GM19240 (cell line): Measurements from ENCODE around the gene HLA-E.
"Not testable (repeated sequence)": the region's sequence is repeated elsewhere in the genome, so short reads cannot be mapped to it uniquely, and the experiment has no call there.

ENCODE experiments used
- DNase-seq: peaks from one replicate; pipeline ENCODE4 v3.0.0; 2011; ENCODE audit warnings: low spot score; ENCODE audit not compliant: insufficient read length

The HLA-E gene

GRCh38 chr6:30480536-30481156 is 8.7 kb upstream of the HLA-E start:
- no peak for DNase-seq

DNA sequence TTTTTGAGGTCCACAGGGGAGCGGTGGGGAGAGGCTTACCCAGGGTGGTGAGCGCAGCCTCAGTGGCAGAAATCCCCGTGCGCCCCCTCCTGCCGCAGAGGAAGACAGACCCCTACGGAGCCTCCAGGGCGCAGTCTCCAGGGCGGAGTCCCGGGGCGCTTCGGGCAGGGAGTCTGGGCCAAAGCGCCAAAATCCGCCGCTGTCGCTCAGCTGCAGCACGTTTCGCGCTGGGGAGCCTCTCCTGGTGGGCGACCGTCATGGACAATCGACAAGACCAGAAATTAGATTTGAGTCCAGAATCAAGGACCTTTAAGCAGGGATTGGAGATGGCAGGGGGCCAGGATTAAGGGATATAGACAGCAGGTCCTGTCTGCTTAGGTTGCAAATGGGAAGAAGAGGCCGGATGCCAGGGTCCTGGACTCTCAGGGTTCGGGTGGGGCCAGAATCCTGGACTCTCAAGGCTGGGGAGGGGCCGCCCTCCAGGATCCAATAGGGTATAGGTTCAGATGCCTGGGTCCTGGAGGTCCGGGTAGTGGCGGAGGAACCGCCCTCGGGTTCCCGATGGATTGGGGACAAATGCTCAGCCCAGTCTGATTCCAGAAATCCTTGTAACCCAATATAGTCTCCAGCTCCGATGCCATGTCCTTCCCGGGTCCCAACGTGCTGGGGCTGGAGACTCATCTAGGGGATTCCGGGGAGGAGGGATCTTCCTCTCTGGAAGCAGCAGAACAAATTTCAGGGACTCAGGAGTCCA is 7.9 kb upstream of the HLA-E start:
- no peak for DNase-seq

DNA sequence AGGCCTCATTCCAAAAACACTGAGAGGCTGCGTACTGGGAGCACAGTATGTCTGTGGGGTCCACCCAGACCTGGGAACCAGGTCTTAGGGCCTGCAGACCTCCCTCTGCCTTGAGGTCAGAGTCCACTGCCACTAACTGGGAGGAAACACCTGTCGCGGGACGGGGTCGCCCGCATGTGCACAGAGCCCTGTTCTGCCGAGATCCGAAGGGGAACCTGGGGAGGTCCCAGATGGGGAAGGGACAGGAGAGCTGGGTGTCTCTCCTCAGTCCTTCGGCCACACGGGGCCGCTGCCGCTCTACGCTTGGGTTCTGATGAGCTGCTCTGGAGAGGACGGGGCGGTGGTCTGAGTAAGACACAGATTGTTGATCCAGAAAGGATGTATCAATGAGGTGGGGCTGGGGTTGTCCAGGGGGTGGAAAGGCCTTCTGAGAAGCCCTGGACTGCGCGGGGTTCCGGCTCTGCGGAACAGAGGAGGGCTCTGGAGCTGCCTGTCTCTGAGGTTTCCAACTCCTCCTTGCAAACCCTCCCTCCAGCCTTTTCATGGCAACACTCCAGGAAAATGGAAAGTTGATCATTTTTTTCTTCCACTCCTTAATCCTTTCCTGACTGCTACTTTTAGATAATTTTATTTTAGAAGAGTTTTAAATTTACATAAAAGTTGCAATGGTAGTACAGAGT is 7.2 kb upstream of the HLA-E start:
- peak; percentile 61 for DNase-seq

DNA sequence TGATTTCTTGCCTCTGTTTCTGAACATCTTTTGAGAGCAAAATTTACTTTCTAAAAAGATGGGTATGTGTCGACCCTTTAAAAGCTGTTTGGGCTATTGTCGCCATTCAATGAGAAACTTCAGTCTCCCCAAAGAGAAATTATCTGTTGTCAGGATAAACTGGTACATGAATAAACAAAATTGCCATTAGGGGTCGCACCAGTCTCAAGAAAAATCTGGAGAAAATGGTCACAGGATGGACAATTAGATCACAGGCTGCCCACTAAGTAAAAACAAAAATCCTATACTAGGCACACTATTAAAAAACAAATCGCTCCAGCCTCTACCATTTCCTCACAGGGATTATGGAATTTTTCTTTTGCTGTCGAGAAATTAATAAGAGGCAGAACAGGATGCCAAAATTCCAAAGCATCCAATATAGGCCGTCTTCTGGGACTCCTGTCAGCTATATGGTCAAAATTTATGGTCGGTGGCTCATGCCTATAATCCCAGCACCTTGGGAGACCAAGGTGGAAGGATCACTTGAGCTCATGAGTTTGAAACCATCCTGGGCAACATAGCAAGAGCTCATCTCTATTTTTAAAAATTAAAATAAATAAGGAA is 5.5 kb upstream of the HLA-E start:
- no peak for DNase-seq

DNA sequence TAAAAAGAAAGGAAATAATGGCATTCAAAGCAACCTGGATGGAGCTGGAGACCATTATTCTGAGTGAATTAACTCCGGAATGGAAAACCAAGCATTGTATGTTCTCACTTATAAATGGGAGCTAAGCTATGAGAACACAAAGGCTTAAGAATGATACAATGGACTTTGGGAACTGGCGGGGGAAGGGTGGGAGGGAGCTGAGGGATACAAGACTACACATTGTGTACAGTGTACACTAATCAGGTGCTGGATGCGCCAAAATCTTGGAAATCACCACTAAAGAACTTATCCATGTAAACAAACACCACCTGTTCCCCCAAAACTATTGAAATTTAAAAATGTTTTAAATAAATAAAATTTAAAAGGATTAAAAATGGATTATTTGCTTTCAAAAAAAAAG is 4.1 kb upstream of the HLA-E start:
- DNase-seq, result no peak

GRCh38 chr6:30487926-30488325 is 1.4 kb upstream of the HLA-E start:
- no peak for DNase-seq

- DNase-seq, result not testable (repeated sequence)
These were observed 620 bp upstream of the HLA-E start for GRCh38 chr6:30488697-30489080.

DNA sequence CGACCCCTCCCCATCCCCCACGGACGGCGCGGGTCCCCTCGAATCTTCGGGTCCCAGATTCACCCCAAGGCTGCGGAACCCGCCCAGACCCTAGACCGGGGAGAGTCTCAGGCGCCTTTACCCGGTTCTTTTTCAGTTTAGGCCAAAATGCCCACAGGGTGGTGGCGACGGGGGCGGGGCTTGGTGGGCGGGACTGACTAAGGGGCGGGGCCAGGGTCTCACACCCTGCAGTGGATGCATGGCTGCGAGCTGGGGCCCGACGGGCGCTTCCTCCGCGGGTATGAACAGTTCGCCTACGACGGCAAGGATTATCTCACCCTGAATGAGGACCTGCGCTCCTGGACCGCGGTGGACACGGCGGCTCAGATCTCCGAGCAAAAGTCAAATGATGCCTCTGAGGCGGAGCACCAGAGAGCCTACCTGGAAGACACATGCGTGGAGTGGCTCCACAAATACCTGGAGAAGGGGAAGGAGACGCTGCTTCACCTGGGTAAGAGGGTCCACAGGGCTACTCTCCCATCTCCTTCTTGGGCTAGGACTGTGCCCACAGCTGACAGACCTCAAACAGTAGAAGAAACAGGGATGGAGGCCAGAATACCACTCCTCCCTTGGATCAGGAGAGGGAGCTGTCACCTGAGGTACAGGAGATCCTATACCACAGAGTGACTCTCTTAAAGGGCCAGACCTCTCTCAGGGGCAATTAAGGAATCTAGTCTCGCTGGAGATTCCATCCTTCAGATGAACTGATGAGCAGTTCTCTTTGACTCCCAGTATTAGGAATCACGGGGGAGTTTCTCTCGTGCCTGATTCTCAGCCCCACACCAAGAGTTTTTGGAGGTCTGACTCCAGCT is 942 bp downstream of the HLA-E start:
- DNase-seq, result no peak

DNA sequence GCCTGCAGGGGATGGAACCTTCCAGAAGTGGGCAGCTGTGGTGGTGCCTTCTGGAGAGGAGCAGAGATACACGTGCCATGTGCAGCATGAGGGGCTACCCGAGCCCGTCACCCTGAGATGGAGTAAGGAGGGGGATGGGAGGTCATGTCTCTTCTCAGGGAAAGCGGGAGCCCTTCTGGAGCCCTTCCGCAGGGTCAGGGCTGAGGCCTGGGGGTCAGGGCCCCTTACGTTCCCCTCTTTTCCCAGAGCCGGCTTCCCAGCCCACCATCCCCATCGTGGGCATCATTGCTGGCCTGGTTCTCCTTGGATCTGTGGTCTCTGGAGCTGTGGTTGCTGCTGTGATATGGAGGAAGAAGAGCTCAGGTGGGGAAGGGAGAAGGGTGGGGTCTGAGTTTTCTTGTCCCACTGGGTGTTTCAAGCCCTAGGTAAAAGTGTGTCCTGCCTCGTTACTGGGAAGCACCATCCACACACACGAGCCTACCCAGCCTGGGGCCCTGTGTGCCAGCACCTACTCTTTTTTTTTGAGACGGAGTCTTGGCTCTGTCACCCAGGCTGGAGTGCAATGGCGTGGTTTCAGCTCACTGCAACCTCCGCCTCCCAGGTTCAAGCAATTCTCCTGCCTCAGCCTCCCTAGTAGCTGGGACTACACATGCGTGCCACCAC is 2.1 kb downstream of the HLA-E start:
- not testable (repeated sequence) for DNase-seq

DNA sequence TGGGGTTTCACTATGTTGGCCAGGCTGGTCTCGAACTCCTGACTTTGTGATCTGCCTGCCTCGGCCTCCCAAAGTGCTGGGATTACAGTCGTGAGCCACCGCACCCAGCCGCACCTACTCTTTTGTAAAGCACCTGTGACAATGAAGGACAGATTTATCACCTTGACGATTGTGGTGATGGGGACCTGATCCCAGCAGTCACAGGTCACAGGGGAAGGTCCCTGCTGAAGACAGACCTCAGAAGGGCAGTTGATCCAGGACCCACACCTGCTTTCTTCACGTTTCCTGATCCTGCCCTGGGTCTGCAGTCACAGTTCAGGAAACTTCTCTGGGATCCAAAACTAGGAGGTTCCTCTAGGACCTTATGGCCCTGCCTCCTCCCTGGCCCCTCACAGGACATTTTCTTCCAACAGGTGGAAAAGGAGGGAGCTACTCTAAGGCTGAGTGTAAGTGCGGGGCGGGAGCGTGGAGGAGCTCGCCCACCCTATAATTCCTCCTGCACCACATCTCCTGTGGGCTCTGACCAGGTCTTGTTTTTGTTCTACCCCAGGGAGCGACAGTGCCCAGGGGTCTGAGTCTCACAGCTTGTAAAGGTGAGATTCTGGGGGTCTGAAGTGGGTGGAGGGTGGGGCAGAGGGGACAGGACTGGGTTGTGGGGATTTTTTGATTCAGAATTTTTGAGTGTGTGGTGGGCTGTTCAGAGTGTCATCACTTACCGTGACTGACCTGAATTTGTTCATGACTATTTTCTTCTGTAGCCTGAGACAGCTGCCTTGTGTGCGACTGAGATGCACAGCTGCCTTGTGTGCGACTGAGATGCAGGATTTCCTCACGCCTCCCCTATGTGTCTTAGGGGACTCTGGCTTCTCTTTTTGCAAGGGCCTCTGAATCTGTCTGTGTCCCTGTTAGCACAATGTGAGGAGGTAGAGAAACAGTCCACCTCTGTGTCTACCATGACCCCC is 3.0 kb downstream of the HLA-E start:
- DNase-seq, result no peak

GRCh38 chr6:30493643-30494250 is 4.4 kb downstream of the HLA-E start:
- no peak for DNase-seq

DNA sequence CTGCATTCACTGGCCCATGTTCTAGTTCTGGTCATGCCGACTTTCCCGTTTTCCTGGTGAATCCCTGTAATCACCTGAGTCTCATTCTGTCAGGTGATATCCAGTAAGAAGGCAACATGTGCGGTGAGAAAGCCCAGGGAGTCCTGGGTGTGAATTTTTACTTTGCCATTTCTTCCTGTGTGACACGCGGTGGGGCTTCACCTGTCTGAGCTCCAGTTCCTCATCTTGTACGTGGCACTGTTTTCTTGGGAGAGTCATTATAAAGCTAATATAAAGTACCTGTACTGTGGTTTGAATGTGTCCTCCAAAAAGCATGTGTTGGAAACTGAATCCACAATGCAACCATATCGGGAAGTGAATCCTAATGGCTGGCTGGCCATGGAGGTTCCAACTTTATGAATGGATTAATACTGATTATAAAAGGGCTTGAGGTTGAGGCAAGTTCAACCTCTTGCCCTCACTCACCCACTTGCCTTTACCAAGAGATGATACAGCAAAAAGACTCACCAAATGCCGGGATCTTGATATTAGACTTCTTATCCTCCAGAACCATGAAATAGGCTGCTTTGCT is 5.1 kb downstream of the HLA-E start:
- DNase-seq, result no peak

DNA sequence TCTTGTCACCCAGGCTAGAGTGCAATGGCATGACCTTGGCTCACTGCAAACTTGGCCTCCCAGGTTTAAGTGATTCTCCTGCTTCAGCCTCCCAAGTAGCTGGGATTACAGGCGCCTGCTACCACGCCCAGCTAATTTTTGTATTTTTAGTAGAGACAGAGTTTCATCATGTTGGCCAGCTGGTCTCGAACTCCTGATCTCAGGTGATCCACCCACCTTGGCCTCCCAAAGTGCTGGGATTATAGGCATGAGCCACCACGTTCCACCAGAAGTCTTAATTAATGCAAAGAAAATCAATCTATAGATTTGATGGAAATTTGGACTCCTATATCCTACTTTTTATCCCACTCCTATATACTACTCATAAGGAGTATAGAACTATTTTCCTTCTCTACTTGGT is 5.8 kb downstream of the HLA-E start:
- not testable (repeated sequence) for DNase-seq

DNA sequence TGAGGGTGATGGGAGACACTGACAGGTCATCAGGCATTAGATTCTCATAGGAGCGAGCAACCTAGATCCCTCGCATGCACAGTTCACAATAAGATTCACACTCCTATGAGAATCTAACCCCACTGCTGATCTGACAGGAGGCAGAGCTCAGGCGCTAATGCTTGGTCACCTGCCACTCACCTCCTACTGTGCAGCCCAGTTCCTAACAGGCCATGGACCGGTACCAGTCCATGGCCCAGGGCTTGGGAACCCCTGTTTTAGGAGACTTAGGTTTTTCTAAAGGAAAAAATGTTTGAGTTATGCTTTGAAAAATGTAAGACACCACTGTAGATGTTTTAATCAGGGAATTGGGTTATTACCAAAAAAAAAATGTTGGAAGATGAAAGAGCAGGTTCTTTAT is 6.7 kb downstream of the HLA-E start:
- no peak for DNase-seq

DNA sequence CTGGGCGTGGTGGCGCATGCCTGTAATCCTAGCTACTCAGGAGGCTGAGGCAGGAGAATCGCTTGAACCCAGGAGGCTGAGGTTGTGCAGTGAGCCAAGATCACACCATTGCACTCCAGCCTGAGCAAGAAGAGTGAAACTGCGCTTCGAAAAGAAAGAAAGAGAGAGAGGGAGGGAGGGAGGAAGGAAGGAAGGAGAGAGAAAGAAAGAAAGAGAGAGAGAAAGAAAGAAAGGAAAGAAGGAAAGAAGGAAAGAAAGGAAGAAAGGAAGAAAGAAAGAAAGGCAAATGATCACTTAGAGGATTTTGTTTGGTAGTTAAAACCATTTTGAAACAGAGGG is 7.9 kb downstream of the HLA-E start:
- not testable (repeated sequence) for DNase-seq

GRCh38 chr6:30497714-30498113 is 8.4 kb downstream of the HLA-E start:
- DNase-seq, result no peak

- DNase-seq, result not testable (repeated sequence)
These were observed 9.4 kb downstream of the HLA-E start for GRCh38 chr6:30498705-30499104.

- no peak for DNase-seq
These were observed 11.4 kb downstream of the HLA-E start for GRCh38 chr6:30500421-30501355.
